Right lung (tissue), 5 donors: ENCODE data around the gene PRELID3B. TPM values are rescaled to one million over a fixed set of nuclear protein-coding genes. Genes with fewer than 3 reads are reported as not detected.

ENCODE experiments used
- DNase-seq, 2 donors: peaks; one replicate each; pipeline ENCODE4 v3.0.0-alpha.2; 2013
- polyA plus RNA-seq, 5 donors: library from polyadenylated mRNA; unstranded; fragments of 120-200 nt; gene quantifications; one replicate each; pipeline versions ENCODE4 v1.2.1 to v1.2.3, GENCODE V29; 2013; ENCODE audit warnings: inconsistent platforms in 1 of 5, low replicate concordance in 1 of 5; ENCODE audit not compliant: insufficient read length in 5 of 5, insufficient read depth in 1 of 5

Gene PRELID3B
- polyA plus RNA-seq, 5 donors, result 46.3 to 66.9 (median 55.5) TPM

- no peak for DNase-seq
Observed at GRCh38 chr20:58997141-58997770, 45.3 kb downstream of the PRELID3B start.

GRCh38 chr20:58996226-58996611 lies 46.4 kb downstream of the PRELID3B start:
- no peak for DNase-seq

- peak in 1 of 2 donors; percentile 38 for DNase-seq
Observed at GRCh38 chr20:58995461-58996225, 46.9 kb downstream of the PRELID3B start.

GRCh38 chr20:58994390-58995159 lies 48.0 kb downstream of the PRELID3B start:
- DNase-seq, result no peak

GRCh38 chr20:58993332-58994248 lies 49.0 kb downstream of the PRELID3B start:
- DNase-seq, result no peak

- DNase-seq, result no peak
Observed at GRCh38 chr20:58992911-58993310, 49.7 kb downstream of the PRELID3B start.

GRCh38 chr20:58991715-58992114 lies 50.9 kb downstream of the PRELID3B start:
- no peak for DNase-seq

- no peak for DNase-seq
Observed at GRCh38 chr20:58990651-58991445, 51.7 kb downstream of the PRELID3B start.

GRCh38 chr20:58989196-58989595 lies 53.4 kb downstream of the PRELID3B start:
- no peak for DNase-seq

GRCh38 chr20:58988565-58988882 lies 54.1 kb downstream of the PRELID3B start:
- DNase-seq, result no peak

GRCh38 chr20:58987790-58988564 lies 54.6 kb downstream of the PRELID3B start:
- no peak for DNase-seq

- DNase-seq, result no peak
Observed at GRCh38 chr20:58986968-58987517, 55.5 kb downstream of the PRELID3B start.

GRCh38 chr20:58986286-58986967 lies 56.2 kb downstream of the PRELID3B start:
- DNase-seq, result no peak

GRCh38 chr20:58985656-58986055 lies 56.9 kb downstream of the PRELID3B start:
- no peak for DNase-seq

- DNase-seq, result no peak
Observed at GRCh38 chr20:58984691-58985090, 57.9 kb downstream of the PRELID3B start.
